ENCODE data around the gene FTSJ1. TPM values are rescaled to one million over a fixed set of nuclear protein-coding genes. Genes with fewer than 3 reads are reported as not detected.

Gene FTSJ1
- total RNA-seq: 45.7 TPM

GRCh38 chrX:48475774-48476577 is at the start of gene FTSJ1:
Gene FTSJ1 (plus strand): TSS chrX:48476199. CDS start chrX:48478048, 1,849 bp downstream.

GRCh38 chrX:48470110-48470832 is 5.7 kb upstream of the FTSJ1 start, which contains the start of gene SLC38A5:
Gene SLC38A5 (minus strand): TSS chrX:48470260. CDS start chrX:48467924, 2,336 bp downstream.

GRCh38 chrX:48508400-48509244 is 32.6 kb downstream of the FTSJ1 start, which contains the start of gene PORCN:
Gene PORCN (plus strand): TSS chrX:48508992. CDS start chrX:48509821, 829 bp downstream.

GRCh38 chrX:48521353-48522243 is 45.6 kb downstream of the FTSJ1 start, which contains the start of gene EBP:
Gene EBP (plus strand): TSS chrX:48521808. CDS start chrX:48523772, 1,964 bp downstream.

Other genes starting within 250 kb of the FTSJ1 start
- gene SSX1, start 220.8 kb upstream of the FTSJ1 start, total RNA-seq: not detected
- not detected for gene SSX3, start 119.5 kb upstream of the FTSJ1 start, total RNA-seq
- gene SSX4, start 92.7 kb upstream of the FTSJ1 start, total RNA-seq: not detected
- not detected for gene SSX4B, start 64.2 kb upstream of the FTSJ1 start, total RNA-seq
- 28.8 TPM for gene SLC38A5, start 5.9 kb upstream of the FTSJ1 start, total RNA-seq
- gene PORCN, start 32.8 kb downstream of the FTSJ1 start, total RNA-seq: 10.6 TPM
- 28.8 TPM for gene EBP, start 45.6 kb downstream of the FTSJ1 start, total RNA-seq
- 13.8 TPM for gene TBC1D25, start 63.5 kb downstream of the FTSJ1 start, total RNA-seq
- 153 TPM for gene RBM3, start 98.3 kb downstream of the FTSJ1 start, total RNA-seq
- 88.9 TPM for gene WDR13, start 121.3 kb downstream of the FTSJ1 start, total RNA-seq
- 0.63 TPM for gene WAS, start 207.6 kb downstream of the FTSJ1 start, total RNA-seq
- gene SUV39H1, start 220.5 kb downstream of the FTSJ1 start, total RNA-seq: 2.8 TPM

Data from parietal lobe (tissue), 1 donor.